K562 (cell line): ENCODE measurements around the gene EXOSC2. TPM values are rescaled to one million over a fixed set of nuclear protein-coding genes. Genes with fewer than 3 reads are reported as not detected.

ENCODE experiments used
- ADNP ChIP-seq: fragments of 200-800 bp; sonication (Bioruptor generic); IDR thresholded peaks from 2 replicates; pipeline ENCODE4 v1.6.1; 2016; ENCODE audit warnings: missing genetic modification characterization, missing compliant biosample characterization
- COPS2 ChIP-seq: fragments of 450-650 bp; conservative IDR thresholded peaks from 2 replicates; pipeline ENCODE4 v1.6.1; 2016; ENCODE audit warnings: mild to moderate bottlenecking, moderate library complexity
- CREB3L1 ChIP-seq: fragments of 450-650 bp; IDR thresholded peaks from 2 replicates; pipeline ENCODE4 v1.6.1; 2014; ENCODE audit warnings: low read depth, mild to moderate bottlenecking, moderate library complexity, borderline replicate concordance
- CTBP1 ChIP-seq: fragments of 450-650 bp; IDR thresholded peaks from 2 replicates; pipeline ENCODE4 v1.6.1; 2016; ENCODE audit warnings: borderline replicate concordance
- EP400 ChIP-seq: fragments of 450-650 bp; IDR thresholded peaks from 2 replicates; pipeline ENCODE4 v1.6.1; 2017; ENCODE audit warnings: antibody characterized with exemption, mild to moderate bottlenecking, moderate library complexity
- EWSR1 ChIP-seq: fragments of 450-650 bp; IDR thresholded peaks from 2 replicates; pipeline ENCODE4 v1.6.1; 2018; ENCODE audit warnings: borderline replicate concordance, mild to moderate bottlenecking, low read depth, moderate library complexity; ENCODE audit not compliant: partially characterized antibody
- JUN ChIP-seq, 2 experiments: sonication (generic) in 1 of 2; formaldehyde crosslinking in 1 of 2; IDR thresholded peaks; 2 replicates each; pipeline versions ENCODE4 v1.6.1 to v1.8.0; 2012 to 2022; ENCODE audit warnings: borderline replicate concordance in 2 of 2, mild to moderate bottlenecking in 2 of 2, improper control_type of control experiment in 1 of 2, low read depth in 1 of 2, low read length in 1 of 2, missing genetic modification reagents in 1 of 2
- MYNN ChIP-seq, 2 experiments: sonication (generic); formaldehyde crosslinking in 1 of 2; IDR thresholded peaks; 2 replicates each; pipeline versions ENCODE4 v1.5.0 to v1.6.1; 2016 to 2020; ENCODE audit warnings: antibody characterized with exemption in 1 of 2, missing genetic modification reagents in 1 of 2
- NR2F6 ChIP-seq: fragments of 450-650 bp; formaldehyde crosslinking; IDR thresholded peaks from 2 replicates; pipeline ENCODE4 v1.4.0; 2020; ENCODE audit warnings: mild to moderate bottlenecking
- SIX5 ChIP-seq, 2 experiments: IDR thresholded peaks; 2 replicates each; pipeline ENCODE4 v1.6.1; 2011; ENCODE audit warnings: low read length in 2 of 2, borderline replicate concordance in 1 of 2, low read depth in 1 of 2, mild to moderate bottlenecking in 1 of 2, moderate library complexity in 1 of 2; ENCODE audit not compliant: insufficient read depth in 1 of 2
- SMC3 ChIP-seq: conservative IDR thresholded peaks from 2 replicates; pipeline ENCODE4 v1.6.1; 2011; ENCODE audit warnings: low read depth, low read length, improper control_type of control experiment; ENCODE audit not compliant: insufficient read depth
- SPI1 ChIP-seq: IDR thresholded peaks from 2 replicates; pipeline ENCODE4 v1.6.1; 2011; ENCODE audit warnings: low read depth, low read length, control low read depth, borderline replicate concordance
- ZBTB40 ChIP-seq, 2 experiments: fragments of 450-650 bp in 1 of 2; sonication (generic) in 1 of 2; formaldehyde crosslinking in 1 of 2; IDR thresholded peaks; 2 replicates each; pipeline versions ENCODE4 v1.7.1 to v1.9.0; 2016 to 2022; ENCODE audit warnings: inconsistent platforms in 1 of 2, mild to moderate bottlenecking in 1 of 2, missing genetic modification reagents in 1 of 2
- ZFP1 ChIP-seq: fragments of 450-650 bp; formaldehyde crosslinking; IDR thresholded peaks from 2 replicates; pipeline ENCODE4 v1.4.0; 2020; ENCODE audit warnings: mild to moderate bottlenecking, mixed read lengths
- ZNF143 ChIP-seq: sonication (generic); formaldehyde crosslinking; IDR thresholded peaks from 2 replicates; pipeline ENCODE4 v1.9.0; 2022; ENCODE audit warnings: mild to moderate bottlenecking, missing genetic modification reagents
- ZNF644 ChIP-seq: fragments of 200-800 bp; sonication (Bioruptor generic); IDR thresholded peaks from 2 replicates; pipeline ENCODE4 v1.6.1; 2016; ENCODE audit warnings: low read depth, missing genetic modification characterization, missing compliant biosample characterization
- polyA plus RNA-seq, 8 experiments: library from polyadenylated mRNA; depleted of rRNA in 4 of 8; stranded (reverse) in 5 of 8; unstranded in 3 of 8; fragments of >200 nt; fragmentation: Nextera tagmentation in 2 of 8; fragmentation: Illumina TruSeq in 1 of 8; extraction: Ambion mirVana in 2 of 8; extraction: Trizol in 1 of 8; gene quantifications; 2 replicates each; pipeline versions ENCODE4 v1.2.1 to v1.2.3, GENCODE V29; 2011 to 2014; ENCODE audit warnings: inconsistent platforms in 1 of 8, missing spikeins in 1 of 8
- total RNA-seq, 7 experiments: library from RNA; depleted of rRNA in 6 of 7; stranded (reverse); fragments of >200 nt in 6 of 7; fragmentation: Illumina TruSeq in 2 of 7; extraction: Trizol in 2 of 7; gene quantifications; 2 replicates each; pipeline versions ENCODE4 v1.2.1 to v1.2.3, GENCODE V29; 2011 to 2021; ENCODE audit warnings: low replicate concordance in 1 of 7

EXOSC2 gene
- total and polyA plus RNA-seq, 9 of the 15 experiments (the other 6 are each of a cell fraction or from before 2014, with no cell fraction given): 46.0 to 101 (median 77.6) TPM

- TF ChIP-seq ZBTB40 (IDR thresholded peaks at IDR 0.05) (no peak), ZBTB40 (CRISPR knock-in tag; IDR thresholded peaks at IDR 0.05) (no peak), CTBP1 (no peak), ZNF644 (tag) (no peak), JUN (IDR thresholded peaks at IDR 0.05; ENCODE audit: borderline replicate concordance, low read depth, low read length) (0 out of 2 replicates have a peak, but pooled peaks have one; percentile 8), JUN (CRISPR knock-in tag; IDR thresholded peaks at IDR 0.05; ENCODE audit: borderline replicate concordance) (no peak), CREB3L1 (no peak), SIX5 (IDR thresholded peaks at IDR 0.05; ENCODE audit: borderline replicate concordance in 1 of 2, insufficient read depth in 1 of 2, low read depth in 1 of 2, low read length in 2 of 2) (no peak), ZNF143 (CRISPR knock-in tag) (no peak), EWSR1 (no peak), COPS2 (no peak), SPI1 (no peak), ZFP1 (no peak), SMC3 (no peak), EP400 (peak; percentile 34; the same call in 1 of the 2 replicates), MYNN (IDR thresholded peaks at IDR 0.05) (no peak), MYNN (CRISPR knock-in tag; IDR thresholded peaks at IDR 0.05) (no peak), NR2F6 (CRISPR knock-in tag) (no peak), ADNP (no peak)
These were observed 3.5 kb upstream of the EXOSC2 start (continued) for GRCh38 chr9:130689937-130690700.
